K562 (cell line): ENCODE data around the gene STUB1. TPM values are rescaled to one million over a fixed set of nuclear protein-coding genes. Genes with fewer than 3 reads are reported as not detected.

Source experiments
- DACH1 ChIP-seq: fragments of 450-650 bp; IDR thresholded peaks from 2 replicates; pipeline ENCODE4 v1.6.1; 2018; ENCODE audit not compliant: partially characterized antibody
- FIP1L1 ChIP-seq: fragments of 200-400 bp; formaldehyde crosslinking; IDR thresholded peaks from 2 replicates; pipeline ENCODE4 v1.6.1; 2018; ENCODE audit warnings: mild to moderate bottlenecking, low read depth, low read length; ENCODE audit not compliant: poor library complexity, severe bottlenecking
- FOXP4 ChIP-seq: sonication (generic); formaldehyde crosslinking; IDR thresholded peaks from 2 replicates; pipeline ENCODE4 v1.8.0; 2022; ENCODE audit warnings: mild to moderate bottlenecking, missing genetic modification reagents, borderline replicate concordance
- HNRNPUL1 ChIP-seq: fragments of 200-400 bp; formaldehyde crosslinking; IDR thresholded peaks from 2 replicates; pipeline ENCODE4 v1.6.1; 2017; ENCODE audit warnings: low read length
- MNT ChIP-seq, 2 experiments: fragments of 450-650 bp; conservative IDR thresholded peaks; 2 replicates each; pipeline ENCODE4 v1.6.1; 2017; ENCODE audit warnings: mild to moderate bottlenecking in 2 of 2, moderate library complexity in 2 of 2
- POLR2G ChIP-seq: fragments of 200-400 bp; formaldehyde crosslinking; IDR thresholded peaks from 2 replicates; pipeline ENCODE4 v1.6.1; 2017; ENCODE audit warnings: low read depth, mild to moderate bottlenecking, antibody characterized with exemption, low read length, moderate library complexity
- PRPF4 ChIP-seq: fragments of 200-400 bp; formaldehyde crosslinking; IDR thresholded peaks from one replicate; pipeline ENCODE4 v1.6.1; 2017; ENCODE audit warnings: low read length, low read depth, mild to moderate bottlenecking; ENCODE audit not compliant: insufficient read depth, poor library complexity, severe bottlenecking
- RBBP5 ChIP-seq: fragments of 200-600 bp; sonication (generic); IDR thresholded peaks from 2 replicates; pipeline ENCODE4 v1.6.1; 2012; ENCODE audit warnings: borderline replicate concordance, mild to moderate bottlenecking, low read length, control low read depth, inconsistent platforms; ENCODE audit not compliant: insufficient read depth, poor library complexity, severe bottlenecking
- RBFOX2 ChIP-seq: fragments of 200-400 bp; formaldehyde crosslinking; IDR thresholded peaks from 2 replicates; pipeline ENCODE4 v1.6.1; 2017; ENCODE audit warnings: low read depth, mild to moderate bottlenecking, low read length, moderate library complexity
- RFX1 ChIP-seq: fragments of 450-650 bp; IDR thresholded peaks from 2 replicates; pipeline ENCODE4 v1.6.1; 2016; ENCODE audit warnings: mild to moderate bottlenecking, moderate library complexity
- SMAD1 ChIP-seq: fragments of 150-350 bp; IDR thresholded peaks from 2 replicates; pipeline ENCODE4 v1.6.1; 2014; ENCODE audit warnings: low read length, low read depth; ENCODE audit not compliant: partially characterized antibody
- SRSF1 ChIP-seq: fragments of 200-400 bp; formaldehyde crosslinking; IDR thresholded peaks from 2 replicates; pipeline ENCODE4 v1.6.1; 2017; ENCODE audit warnings: mild to moderate bottlenecking, low read depth, low read length, moderate library complexity
- SUPT5H ChIP-seq: fragments of 450-650 bp; IDR thresholded peaks from 2 replicates; pipeline ENCODE4 v1.6.1; 2016
- WHSC1 ChIP-seq: IDR thresholded peaks from one replicate; pipeline ENCODE4 v1.6.1; 2012; ENCODE audit warnings: low read length, control low read depth, inconsistent platforms
- ZBTB43 ChIP-seq: sonication (generic); formaldehyde crosslinking; IDR thresholded peaks from 2 replicates; pipeline ENCODE4 v1.8.0; 2023; ENCODE audit warnings: mild to moderate bottlenecking, missing genetic modification reagents
- polyA plus RNA-seq, 8 experiments: library from polyadenylated mRNA; depleted of rRNA in 4 of 8; stranded (reverse) in 5 of 8; unstranded in 3 of 8; fragments of >200 nt; fragmentation: Nextera tagmentation in 2 of 8; fragmentation: Illumina TruSeq in 1 of 8; extraction: Ambion mirVana in 2 of 8; extraction: Trizol in 1 of 8; gene quantifications; 2 replicates each; pipeline versions ENCODE4 v1.2.1 to v1.2.3, GENCODE V29; 2011 to 2014; ENCODE audit warnings: inconsistent platforms in 1 of 8, missing spikeins in 1 of 8
- total RNA-seq, 7 experiments: library from RNA; depleted of rRNA in 6 of 7; stranded (reverse); fragments of >200 nt in 6 of 7; fragmentation: Illumina TruSeq in 2 of 7; extraction: Trizol in 2 of 7; gene quantifications; 2 replicates each; pipeline versions ENCODE4 v1.2.1 to v1.2.3, GENCODE V29; 2011 to 2021; ENCODE audit warnings: low replicate concordance in 1 of 7

STUB1 gene
- total and polyA plus RNA-seq, 9 of the 15 experiments (the other 6 are each of a cell fraction or from before 2014, with no cell fraction given), result 10.6 to 251 (median 152) TPM

- TF ChIP-seq MNT (conservative IDR thresholded peaks at IDR 0.05) (no peak), WHSC1 (no peak), RBFOX2 (peak; percentile 41), RBBP5 (no peak), RFX1 (no peak), SMAD1 (no peak), PRPF4 (peak; percentile 32), FOXP4 (CRISPR knock-in tag) (no peak), POLR2G (peak; percentile 80), HNRNPUL1 (peak; percentile 73; the same call in 1 of the 2 replicates), ZBTB43 (no peak), SRSF1 (0 out of 2 replicates have a peak, but pooled peaks have one; percentile 3), SUPT5H (peak; percentile 47; the same call in 1 of the 2 replicates), FIP1L1 (peak; percentile 64), DACH1 (no peak)
Observed at GRCh38 chr16:729768-730665, 49.8 kb downstream of the STUB1 start (continued).
